KMS-11 (cell line): Measurements from ENCODE around the gene MYO3B.

ENCODE experiments used
- H2AFZ ChIP-seq: fragments of 200-600 bp; sonication (generic); 2 replicates; pipeline ENCODE4 v1.6.1; 2016; ENCODE audit warnings: antibody characterized with exemption, mixed run types, low read depth
- H3K27ac ChIP-seq: fragments of 200-600 bp; sonication (generic); 2 replicates; pipeline ENCODE4 v1.6.1; 2016; ENCODE audit warnings: mild to moderate bottlenecking, mixed run types
- H3K27me3 ChIP-seq: fragments of 200-600 bp; sonication (generic); 2 replicates; pipeline ENCODE4 v1.6.1; 2017; ENCODE audit warnings: mild to moderate bottlenecking, low read depth, mixed run types, moderate library complexity; ENCODE audit not compliant: insufficient read depth
- H3K36me3 ChIP-seq: fragments of 200-600 bp; sonication (generic); 2 replicates; pipeline ENCODE4 v1.6.1; 2017; ENCODE audit warnings: mild to moderate bottlenecking, mixed run types; ENCODE audit not compliant: insufficient read depth
- H3K4me1 ChIP-seq: fragments of 200-600 bp; sonication (generic); 2 replicates; pipeline ENCODE4 v1.6.1; 2016; ENCODE audit warnings: mild to moderate bottlenecking, low read depth, mixed run types; ENCODE audit not compliant: poor library complexity, severe bottlenecking
- H3K4me2 ChIP-seq: fragments of 200-600 bp; sonication (generic); 2 replicates; pipeline ENCODE4 v1.7.0; 2016; ENCODE audit warnings: mild to moderate bottlenecking, mixed run types
- H3K4me3 ChIP-seq: fragments of 200-600 bp; sonication (generic); IDR thresholded peaks from 2 replicates; pipeline ENCODE4 v1.6.1; 2017; ENCODE audit warnings: low read depth, low read length, mixed read lengths; ENCODE audit not compliant: insufficient read depth
- H3K79me2 ChIP-seq: fragments of 200-600 bp; sonication (generic); 2 replicates; pipeline ENCODE4 v1.6.1; 2016; ENCODE audit warnings: low read depth, mixed run types; ENCODE audit not compliant: insufficient read depth
- H3K9ac ChIP-seq: fragments of 200-600 bp; sonication (generic); 2 replicates; pipeline ENCODE4 v1.6.1; 2016; ENCODE audit warnings: mild to moderate bottlenecking, mixed run types
- H4K20me1 ChIP-seq: fragments of 200-600 bp; sonication (generic); 2 replicates; pipeline ENCODE4 v1.6.1; 2016; ENCODE audit warnings: mild to moderate bottlenecking, mixed run types; ENCODE audit not compliant: insufficient read depth
- TF ChIP-seq, protein P1 (sequence below): fragments of 200-600 bp; sonication (generic); conservative IDR thresholded peaks from 2 replicates; pipeline ENCODE4 v1.6.1; 2017; ENCODE audit warnings: low read depth, mild to moderate bottlenecking, antibody characterized with exemption, low read length, moderate library complexity, mixed read lengths

Gene MYO3B

DNA sequence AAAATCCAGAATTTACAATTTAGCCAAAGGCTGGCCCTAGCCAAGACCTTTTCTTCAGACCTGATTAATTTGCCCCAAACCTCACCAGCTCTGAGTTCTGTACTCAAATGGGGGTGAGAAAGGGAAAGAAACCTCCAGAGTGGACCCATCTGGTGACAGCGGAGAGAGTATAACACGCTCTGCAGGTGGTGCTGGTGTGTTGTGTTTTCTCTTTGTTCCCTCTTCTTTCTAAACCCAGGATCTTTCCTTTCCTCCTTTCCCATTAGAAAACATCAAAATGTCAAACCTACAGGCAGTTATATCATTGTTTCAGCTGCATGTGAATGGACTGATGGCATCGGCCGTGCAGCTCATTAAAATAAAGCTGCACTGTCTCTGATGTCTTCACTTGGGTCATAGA lies 283.9 kb downstream of the MYO3B start:
- no peak overlapping the region for H3K4me2 ChIP-seq
- no peak overlapping the region for H2AFZ ChIP-seq
- no peak overlapping the region for H3K9ac ChIP-seq
- H3K36me3 ChIP-seq: no peaks in the 10 kb centered on the region
- no peaks in the 10 kb centered on the region for H3K4me1 ChIP-seq
- TF ChIP-seq, protein P1, sequence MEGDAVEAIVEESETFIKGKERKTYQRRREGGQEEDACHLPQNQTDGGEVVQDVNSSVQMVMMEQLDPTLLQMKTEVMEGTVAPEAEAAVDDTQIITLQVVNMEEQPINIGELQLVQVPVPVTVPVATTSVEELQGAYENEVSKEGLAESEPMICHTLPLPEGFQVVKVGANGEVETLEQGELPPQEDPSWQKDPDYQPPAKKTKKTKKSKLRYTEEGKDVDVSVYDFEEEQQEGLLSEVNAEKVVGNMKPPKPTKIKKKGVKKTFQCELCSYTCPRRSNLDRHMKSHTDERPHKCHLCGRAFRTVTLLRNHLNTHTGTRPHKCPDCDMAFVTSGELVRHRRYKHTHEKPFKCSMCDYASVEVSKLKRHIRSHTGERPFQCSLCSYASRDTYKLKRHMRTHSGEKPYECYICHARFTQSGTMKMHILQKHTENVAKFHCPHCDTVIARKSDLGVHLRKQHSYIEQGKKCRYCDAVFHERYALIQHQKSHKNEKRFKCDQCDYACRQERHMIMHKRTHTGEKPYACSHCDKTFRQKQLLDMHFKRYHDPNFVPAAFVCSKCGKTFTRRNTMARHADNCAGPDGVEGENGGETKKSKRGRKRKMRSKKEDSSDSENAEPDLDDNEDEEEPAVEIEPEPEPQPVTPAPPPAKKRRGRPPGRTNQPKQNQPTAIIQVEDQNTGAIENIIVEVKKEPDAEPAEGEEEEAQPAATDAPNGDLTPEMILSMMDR: no peak
- H4K20me1 ChIP-seq: no peaks in the 10 kb centered on the region
- H3K27ac ChIP-seq: no peak overlapping the region
- no peaks in the 10 kb centered on the region for H3K27me3 ChIP-seq
- no peak overlapping the region for H3K4me3 ChIP-seq
- no peaks in the 10 kb centered on the region for H3K79me2 ChIP-seq

DNA sequence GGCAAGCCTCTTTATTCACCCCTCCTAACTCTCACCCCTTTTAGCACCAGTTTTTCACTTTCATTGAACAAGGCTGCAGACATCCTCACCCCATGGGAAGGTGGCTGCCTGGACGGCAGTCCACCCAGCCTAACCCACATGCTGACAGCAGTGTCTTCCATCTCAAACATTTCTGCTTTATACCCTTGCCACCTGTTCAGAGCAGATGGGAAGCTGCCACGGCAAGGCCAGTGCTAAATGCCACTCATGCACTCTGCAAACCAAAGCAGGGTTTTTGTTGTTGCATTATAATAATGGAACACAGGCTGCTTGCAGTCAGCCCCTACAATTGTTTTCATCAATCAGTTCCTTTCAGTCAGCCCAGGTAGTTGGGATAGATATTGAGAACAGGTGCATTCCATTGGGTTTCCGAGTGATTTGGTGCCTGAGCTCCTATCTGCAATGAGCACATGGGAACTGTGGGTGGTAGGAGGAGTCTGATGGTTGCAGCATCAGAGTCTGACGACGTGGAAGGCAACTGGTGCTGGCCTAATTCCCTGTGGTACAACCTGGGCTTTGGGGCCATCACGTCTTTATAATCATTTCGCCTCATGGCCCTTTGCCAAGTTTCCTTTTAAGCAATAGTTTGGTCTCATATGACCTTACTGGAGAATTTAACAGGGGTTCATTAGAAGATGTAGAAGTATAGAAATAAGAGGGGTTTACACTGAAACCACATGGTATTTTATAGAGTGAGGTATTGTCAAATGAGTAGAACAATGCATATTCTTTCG lies 284.7 kb downstream of the MYO3B start:
- TF ChIP-seq, protein P1: no peak
- Histone ChIP-seq H3K4me3 (no peak overlapping the region), H2AFZ (no peak overlapping the region), H3K9ac (no peak overlapping the region), H3K36me3 (no peaks in the 10 kb centered on the region), H3K79me2 (no peaks in the 10 kb centered on the region), H3K27me3 (no peaks in the 10 kb centered on the region), H3K27ac (no peak overlapping the region), H4K20me1 (no peaks in the 10 kb centered on the region), H3K4me1 (no peaks in the 10 kb centered on the region), H3K4me2 (no peak overlapping the region)

DNA sequence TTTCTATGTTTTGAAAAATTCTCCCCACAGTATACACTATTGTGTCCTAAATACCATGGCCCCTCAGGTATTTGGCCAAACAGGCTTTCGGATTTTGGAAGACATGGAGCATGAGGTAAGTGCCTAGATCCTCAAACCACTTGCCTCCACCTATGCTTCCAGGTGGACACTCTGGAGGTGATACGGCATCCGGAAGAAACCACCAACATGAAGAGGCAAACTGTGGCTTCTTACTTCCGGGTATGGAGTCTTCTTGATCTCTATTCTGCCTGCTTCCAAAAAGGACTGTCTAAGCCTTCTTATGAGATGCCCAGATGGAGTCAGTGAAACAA lies 285.2 kb downstream of the MYO3B start:
- no peaks in the 10 kb centered on the region for H3K27me3 ChIP-seq
- no peaks in the 10 kb centered on the region for H3K36me3 ChIP-seq
- H3K4me3 ChIP-seq: no peak overlapping the region
- no peaks in the 10 kb centered on the region for H4K20me1 ChIP-seq
- no peak overlapping the region for H3K4me2 ChIP-seq
- H2AFZ ChIP-seq: no peak overlapping the region
- no peaks in the 10 kb centered on the region for H3K4me1 ChIP-seq
- no peak overlapping the region for H3K9ac ChIP-seq
- H3K79me2 ChIP-seq: no peaks in the 10 kb centered on the region
- no peak overlapping the region for H3K27ac ChIP-seq
- TF ChIP-seq, protein P1: no peak

DNA sequence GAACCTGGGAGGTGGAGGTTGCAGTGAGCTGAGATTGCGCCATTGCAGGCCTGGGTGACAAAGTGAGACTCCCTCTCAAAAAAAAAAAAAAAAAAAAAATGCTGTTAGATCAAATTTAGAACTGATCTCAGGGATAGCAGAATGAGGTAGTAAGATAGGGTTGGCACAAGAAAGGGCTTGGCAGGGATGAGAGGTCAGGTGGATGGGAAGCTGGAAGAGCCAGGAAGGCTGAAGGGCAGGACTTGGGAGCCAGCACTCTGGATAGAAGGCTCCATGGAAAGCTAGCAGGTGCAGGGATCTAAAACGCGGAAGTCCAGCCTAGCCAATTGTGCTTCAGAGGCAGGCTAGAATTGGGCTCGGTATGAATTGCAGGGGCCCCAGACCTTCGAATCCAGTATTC lies 286.3 kb downstream of the MYO3B start:
- H3K9ac ChIP-seq: no peak overlapping the region
- TF ChIP-seq, protein P1: no peak
- H3K36me3 ChIP-seq: no peaks in the 10 kb centered on the region
- H3K79me2 ChIP-seq: no peaks in the 10 kb centered on the region
- H4K20me1 ChIP-seq: no peaks in the 10 kb centered on the region
- H2AFZ ChIP-seq: no peak overlapping the region
- H3K4me1 ChIP-seq: no peaks in the 10 kb centered on the region
- no peaks in the 10 kb centered on the region for H3K27me3 ChIP-seq
- no peak overlapping the region for H3K4me2 ChIP-seq
- H3K27ac ChIP-seq: no peak overlapping the region
- no peak overlapping the region for H3K4me3 ChIP-seq
